NB4 (cell line): ENCODE measurements around the gene RCE1.

ENCODE experiments used
- MYC ChIP-seq: IDR thresholded peaks from 2 replicates; pipeline ENCODE4 v1.6.1; 2011; ENCODE audit warnings: low read depth, low read length
- POLR2A ChIP-seq: IDR thresholded peaks from 2 replicates; pipeline ENCODE4 v1.6.1; 2011; ENCODE audit warnings: mild to moderate bottlenecking; ENCODE audit not compliant: insufficient read length; ENCODE audit errors: extremely low read depth
- TF ChIP-seq, protein P1 (sequence below): IDR thresholded peaks from one replicate; pipeline ENCODE4 v1.5.1; 2012; ENCODE audit warnings: low read depth, low read length
- TF ChIP-seq, protein P2 (sequence below): IDR thresholded peaks from 2 replicates; pipeline ENCODE4 v1.6.1; 2011; ENCODE audit warnings: low read depth, low read length

DNA sequence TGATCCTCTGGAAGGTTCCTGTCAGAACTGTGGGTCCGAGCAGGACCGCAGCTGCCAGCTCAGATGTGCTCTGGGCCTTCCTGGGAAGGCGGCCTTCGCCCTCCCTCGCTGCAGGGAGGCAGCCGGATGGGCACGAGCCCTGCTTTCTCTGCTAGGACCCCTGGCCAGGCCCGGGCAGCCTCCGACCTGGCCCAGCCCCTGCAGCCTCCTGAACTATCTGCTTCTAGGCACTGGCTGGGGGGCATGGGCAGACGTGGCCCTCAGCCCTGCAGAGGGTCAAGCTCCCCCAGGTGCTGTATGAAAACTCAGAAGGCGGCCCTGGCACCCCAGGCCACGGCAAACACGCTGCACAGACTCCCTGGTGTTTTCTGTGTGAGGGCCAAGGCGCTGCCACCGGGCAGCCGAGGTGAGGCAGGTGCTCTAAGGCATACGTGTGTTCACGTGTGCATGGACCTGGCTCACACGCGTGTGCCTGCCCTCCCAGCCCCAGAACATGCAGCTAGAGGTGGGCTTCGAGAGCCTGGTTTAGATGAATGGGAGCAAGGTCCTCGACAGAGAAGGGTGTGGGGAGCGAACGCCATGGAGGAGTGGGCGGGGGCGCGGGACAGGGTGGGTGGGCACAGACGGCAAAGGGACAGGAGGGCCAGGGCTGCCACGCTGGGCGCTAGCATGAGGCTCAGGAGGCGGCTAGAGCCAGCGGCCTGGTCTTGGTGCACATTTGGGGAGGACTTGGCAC lies 18.0 kb downstream of the RCE1 start:
- TF ChIP-seq, protein P1, sequence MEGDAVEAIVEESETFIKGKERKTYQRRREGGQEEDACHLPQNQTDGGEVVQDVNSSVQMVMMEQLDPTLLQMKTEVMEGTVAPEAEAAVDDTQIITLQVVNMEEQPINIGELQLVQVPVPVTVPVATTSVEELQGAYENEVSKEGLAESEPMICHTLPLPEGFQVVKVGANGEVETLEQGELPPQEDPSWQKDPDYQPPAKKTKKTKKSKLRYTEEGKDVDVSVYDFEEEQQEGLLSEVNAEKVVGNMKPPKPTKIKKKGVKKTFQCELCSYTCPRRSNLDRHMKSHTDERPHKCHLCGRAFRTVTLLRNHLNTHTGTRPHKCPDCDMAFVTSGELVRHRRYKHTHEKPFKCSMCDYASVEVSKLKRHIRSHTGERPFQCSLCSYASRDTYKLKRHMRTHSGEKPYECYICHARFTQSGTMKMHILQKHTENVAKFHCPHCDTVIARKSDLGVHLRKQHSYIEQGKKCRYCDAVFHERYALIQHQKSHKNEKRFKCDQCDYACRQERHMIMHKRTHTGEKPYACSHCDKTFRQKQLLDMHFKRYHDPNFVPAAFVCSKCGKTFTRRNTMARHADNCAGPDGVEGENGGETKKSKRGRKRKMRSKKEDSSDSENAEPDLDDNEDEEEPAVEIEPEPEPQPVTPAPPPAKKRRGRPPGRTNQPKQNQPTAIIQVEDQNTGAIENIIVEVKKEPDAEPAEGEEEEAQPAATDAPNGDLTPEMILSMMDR, result no peak
- TF ChIP-seq POLR2A (no peak), MYC (no peak)
- TF ChIP-seq, protein P2, sequence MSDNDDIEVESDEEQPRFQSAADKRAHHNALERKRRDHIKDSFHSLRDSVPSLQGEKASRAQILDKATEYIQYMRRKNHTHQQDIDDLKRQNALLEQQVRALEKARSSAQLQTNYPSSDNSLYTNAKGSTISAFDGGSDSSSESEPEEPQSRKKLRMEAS, result no peak
